ENCODE data around the gene DNAJB11.

DNA sequence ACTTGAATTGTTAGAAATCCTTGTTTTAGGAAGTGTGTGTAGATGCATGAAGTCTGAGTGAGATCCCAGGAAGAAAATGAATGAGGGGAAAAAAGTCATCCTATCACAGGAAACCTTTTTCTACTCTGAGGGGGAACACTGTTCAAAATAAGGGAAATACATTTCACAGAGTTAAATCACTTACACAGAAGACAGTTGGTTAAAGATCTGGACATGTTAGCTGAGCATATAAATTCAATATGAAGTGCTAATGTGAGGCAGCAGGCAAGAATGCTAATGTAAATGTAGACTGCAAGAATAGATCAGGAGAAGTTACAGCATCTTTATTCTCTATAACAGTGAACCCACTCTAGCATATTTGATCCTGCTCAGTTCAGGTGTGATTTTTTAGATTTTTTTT is 5.9 kb upstream of the DNAJB11 start:
- TF ChIP-seq, protein P1, sequence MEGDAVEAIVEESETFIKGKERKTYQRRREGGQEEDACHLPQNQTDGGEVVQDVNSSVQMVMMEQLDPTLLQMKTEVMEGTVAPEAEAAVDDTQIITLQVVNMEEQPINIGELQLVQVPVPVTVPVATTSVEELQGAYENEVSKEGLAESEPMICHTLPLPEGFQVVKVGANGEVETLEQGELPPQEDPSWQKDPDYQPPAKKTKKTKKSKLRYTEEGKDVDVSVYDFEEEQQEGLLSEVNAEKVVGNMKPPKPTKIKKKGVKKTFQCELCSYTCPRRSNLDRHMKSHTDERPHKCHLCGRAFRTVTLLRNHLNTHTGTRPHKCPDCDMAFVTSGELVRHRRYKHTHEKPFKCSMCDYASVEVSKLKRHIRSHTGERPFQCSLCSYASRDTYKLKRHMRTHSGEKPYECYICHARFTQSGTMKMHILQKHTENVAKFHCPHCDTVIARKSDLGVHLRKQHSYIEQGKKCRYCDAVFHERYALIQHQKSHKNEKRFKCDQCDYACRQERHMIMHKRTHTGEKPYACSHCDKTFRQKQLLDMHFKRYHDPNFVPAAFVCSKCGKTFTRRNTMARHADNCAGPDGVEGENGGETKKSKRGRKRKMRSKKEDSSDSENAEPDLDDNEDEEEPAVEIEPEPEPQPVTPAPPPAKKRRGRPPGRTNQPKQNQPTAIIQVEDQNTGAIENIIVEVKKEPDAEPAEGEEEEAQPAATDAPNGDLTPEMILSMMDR (IDR thresholded peaks at IDR 0.05): no peak
- TF ChIP-seq ZFX (IDR thresholded peaks at IDR 0.05; ENCODE audit: borderline replicate concordance): no peak
